Thyroid gland (tissue), 4 donors: ENCODE measurements around the gene SP1.
"Not testable (repeated sequence)": the region's sequence is repeated elsewhere in the genome, so short reads cannot be mapped to it uniquely, and the experiment has no call there.

ENCODE experiments used
- CTCF ChIP-seq, 6 experiments: fragments of 200-600 bp in 3 of 6; fragments of 450-650 bp in 3 of 6; sonication (generic) in 3 of 6; IDR thresholded peaks; one replicate each; pipeline ENCODE4 v1.5.1; 2016 to 2019; ENCODE audit warnings: antibody characterized with exemption in 6 of 6, mild to moderate bottlenecking in 2 of 6, inconsistent platforms in 1 of 6, moderate library complexity in 1 of 6
- POLR2A ChIP-seq, 2 donors: fragments of 450-650 bp; IDR thresholded peaks; one replicate each; pipeline ENCODE4 v1.6.1; 2017; ENCODE audit warnings: antibody characterized with exemption in 2 of 2, mild to moderate bottlenecking in 2 of 2, moderate library complexity in 1 of 2

- TF ChIP-seq CTCF, POLR2A (IDR thresholded peaks at IDR 0.05): not testable (repeated sequence)
Measured at GRCh38 chr12:53332339-53332738, 47.6 kb upstream of the SP1 start.
